Measurements from ENCODE around the gene SLC38A9.

SLC38A9 gene

DNA sequence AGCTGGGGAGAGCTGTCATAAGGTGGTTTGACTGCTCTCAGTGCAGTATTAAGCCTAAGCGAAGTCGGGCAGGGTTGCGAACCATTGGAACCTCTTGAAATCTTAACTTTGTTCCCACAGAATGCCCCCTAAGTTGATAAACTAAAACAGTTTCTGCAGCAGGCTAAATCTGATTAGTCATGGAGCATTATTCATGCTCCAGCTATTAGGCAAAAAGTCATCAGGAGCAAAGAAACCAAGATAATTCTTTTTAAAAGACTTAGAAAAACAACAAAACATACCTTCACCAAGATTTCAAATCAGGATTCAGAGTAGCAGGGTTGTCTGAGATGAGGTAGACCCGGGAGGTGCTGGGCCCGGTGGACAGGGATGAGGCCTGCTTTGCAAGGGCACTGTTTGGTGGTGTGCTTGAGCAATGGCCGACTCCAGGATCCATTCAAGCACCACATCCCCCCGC lies 107.5 kb downstream of the SLC38A9 start:
- Histone ChIP-seq H3K36me3 (ENCODE audit: insufficient read depth, low read length) (no peaks in the 10 kb centered on the region), H3F3A (ENCODE audit: insufficient read depth, low read length) (no peaks in the 10 kb centered on the region), H3K27ac (ENCODE audit: low read depth, low read length, poor library complexity, severe bottlenecking) (no peak overlapping the region), H3K4me3 (ENCODE audit: low read depth, low read length, poor library complexity, severe bottlenecking) (no peak overlapping the region), H2AFZ (ENCODE audit: low read length) (no peak overlapping the region; the same call in 1 of the 2 replicates), H3K9me3 (ENCODE audit: low read length) (no peaks in the 10 kb centered on the region), H3K9ac (ENCODE audit: low read length) (no peak overlapping the region), H3K4me1 (ENCODE audit: insufficient read depth, low read length, severe bottlenecking) (no peaks in the 10 kb centered on the region), H3K9me2 (ENCODE audit: low read depth, low read length) (no peaks in the 10 kb centered on the region), H3K27me3 (ENCODE audit: insufficient read depth, low read length) (no peaks in the 10 kb centered on the region), H4K20me1 (ENCODE audit: insufficient read depth, low read length) (no peaks in the 10 kb centered on the region), H3K79me2 (ENCODE audit: insufficient read depth, low read length) (no peaks in the 10 kb centered on the region), H3K4me2 (ENCODE audit: low read length) (no peak overlapping the region)
- TF ChIP-seq EZH2 (IDR thresholded peaks at IDR 0.05; ENCODE audit: borderline replicate concordance, low read length) (no peak), CTCF (IDR thresholded peaks at IDR 0.05; ENCODE audit: low read length) (no peak)

DNA sequence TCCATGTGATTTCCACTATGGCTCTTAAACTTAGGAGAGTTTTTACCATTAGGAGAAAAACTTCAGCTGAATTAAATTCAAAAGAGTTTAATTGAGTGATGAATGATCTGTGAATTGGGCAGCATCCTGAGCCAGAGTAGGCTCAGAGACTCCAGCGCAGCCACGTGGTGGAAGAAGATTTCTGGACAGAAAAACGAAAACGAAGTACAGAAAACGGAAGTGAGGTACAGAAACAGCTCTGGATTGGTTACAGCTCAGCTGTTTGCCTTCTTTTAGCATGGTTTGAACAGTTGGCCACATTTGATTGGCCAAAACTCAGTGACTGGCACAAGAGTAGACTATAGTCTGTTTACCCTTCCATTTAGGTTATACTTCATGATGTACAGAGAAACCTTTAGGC lies 108.2 kb downstream of the SLC38A9 start:
- H3K4me2 ChIP-seq (ENCODE audit: low read length), result no peak overlapping the region
- TF ChIP-seq CTCF (IDR thresholded peaks at IDR 0.05; ENCODE audit: low read length), result no peak
- no peak for TF ChIP-seq EZH2 (IDR thresholded peaks at IDR 0.05; ENCODE audit: borderline replicate concordance, low read length)
- no peak overlapping the region for H3K4me3 ChIP-seq (ENCODE audit: low read depth, low read length, poor library complexity, severe bottlenecking)
- no peaks in the 10 kb centered on the region for H4K20me1 ChIP-seq (ENCODE audit: insufficient read depth, low read length)
- no peaks in the 10 kb centered on the region for H3K9me3 ChIP-seq (ENCODE audit: low read length)
- no peaks in the 10 kb centered on the region for H3K36me3 ChIP-seq (ENCODE audit: insufficient read depth, low read length)
- H3F3A ChIP-seq (ENCODE audit: insufficient read depth, low read length), result no peaks in the 10 kb centered on the region
- H3K79me2 ChIP-seq (ENCODE audit: insufficient read depth, low read length), result no peaks in the 10 kb centered on the region
- no peak overlapping the region for H3K27ac ChIP-seq (ENCODE audit: low read depth, low read length, poor library complexity, severe bottlenecking)
- no peak overlapping the region; the same call in 1 of the 2 replicates for H2AFZ ChIP-seq (ENCODE audit: low read length)
- H3K9me2 ChIP-seq (ENCODE audit: low read depth, low read length), result no peaks in the 10 kb centered on the region
- no peaks in the 10 kb centered on the region for H3K4me1 ChIP-seq (ENCODE audit: insufficient read depth, low read length, severe bottlenecking)
- H3K9ac ChIP-seq (ENCODE audit: low read length), result no peak overlapping the region
- no peaks in the 10 kb centered on the region for H3K27me3 ChIP-seq (ENCODE audit: insufficient read depth, low read length)

GRCh38 chr5:55601628-55602027 lies 110.5 kb downstream of the SLC38A9 start:
- Histone ChIP-seq H3K79me2 (ENCODE audit: insufficient read depth, low read length) (no peaks in the 10 kb centered on the region), H3K4me1 (ENCODE audit: insufficient read depth, low read length, severe bottlenecking) (no peaks in the 10 kb centered on the region), H3K4me2 (ENCODE audit: low read length) (no peak overlapping the region), H3K27me3 (ENCODE audit: insufficient read depth, low read length) (no peaks in the 10 kb centered on the region), H4K20me1 (ENCODE audit: insufficient read depth, low read length) (no peaks in the 10 kb centered on the region), H3K36me3 (ENCODE audit: insufficient read depth, low read length) (no peaks in the 10 kb centered on the region), H3K9ac (ENCODE audit: low read length) (no peak overlapping the region), H3K4me3 (ENCODE audit: low read depth, low read length, poor library complexity, severe bottlenecking) (no peak overlapping the region), H3K27ac (ENCODE audit: low read depth, low read length, poor library complexity, severe bottlenecking) (no peak overlapping the region), H3K9me3 (ENCODE audit: low read length) (no peaks in the 10 kb centered on the region), H3F3A (ENCODE audit: insufficient read depth, low read length) (no peaks in the 10 kb centered on the region), H2AFZ (ENCODE audit: low read length) (no peak overlapping the region), H3K9me2 (ENCODE audit: low read depth, low read length) (no peaks in the 10 kb centered on the region)
- TF ChIP-seq EZH2 (IDR thresholded peaks at IDR 0.05; ENCODE audit: borderline replicate concordance, low read length), result no peak
- no peak for TF ChIP-seq CTCF (IDR thresholded peaks at IDR 0.05; ENCODE audit: low read length)

Measured in OCI-LY1 (cell line).